ENCODE measurements around the gene EFEMP2.

Gene EFEMP2

DNA sequence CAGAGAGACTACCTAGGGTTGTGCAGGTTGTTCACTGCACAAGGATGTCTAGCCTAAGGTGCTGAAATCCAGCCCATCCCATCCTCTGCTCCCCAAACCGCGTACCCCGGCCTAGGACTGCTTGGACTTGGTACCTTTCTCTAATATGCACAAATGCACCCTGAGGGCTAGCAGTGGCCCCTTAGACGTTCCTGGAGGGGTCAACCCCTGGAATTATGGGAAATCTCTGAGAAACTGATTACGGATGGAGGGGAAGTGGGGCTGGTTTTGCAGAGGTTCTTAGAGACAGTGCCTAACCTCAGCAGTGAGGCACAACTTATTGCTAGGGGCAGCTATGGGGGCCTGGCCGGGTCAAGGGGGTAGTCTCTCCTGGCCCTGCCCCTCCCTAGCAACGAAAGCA, 43.8 kb upstream of the EFEMP2 start:
- Histone ChIP-seq H3K9ac (ENCODE audit: low read length) (peak overlapping the region; percentile 71), H3K4me3 (ENCODE audit: low read depth, low read length) (peak overlapping the region; percentile 29; the same call in 1 of the 2 replicates)

DNA sequence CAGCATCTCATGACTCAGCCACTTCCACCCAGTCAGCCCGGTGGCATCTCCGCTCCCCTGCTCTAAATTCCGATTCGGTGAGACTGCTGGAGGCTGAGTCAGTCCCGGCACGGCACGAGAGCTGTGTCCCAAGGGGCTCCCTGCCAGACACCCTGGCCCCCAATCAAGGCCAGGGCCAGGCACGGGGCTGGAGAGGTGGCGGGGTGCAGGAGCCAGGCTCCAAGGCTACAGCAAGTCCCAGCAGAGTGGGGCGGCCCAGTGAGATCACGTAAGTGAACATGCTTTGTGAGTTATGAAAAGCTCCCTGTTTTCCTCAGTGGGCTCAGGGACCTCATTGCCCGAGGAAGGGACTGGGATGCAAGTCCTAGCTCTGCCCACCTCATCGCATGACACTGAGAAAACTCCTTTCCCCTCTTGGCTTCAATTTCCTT, 43.2 kb upstream of the EFEMP2 start:
- peak overlapping the region; percentile 29; the same call in 1 of the 2 replicates for H3K4me3 ChIP-seq (ENCODE audit: low read depth, low read length)
- no peaks in the 10 kb centered on the region for H3K27me3 ChIP-seq (ENCODE audit: control insufficient read depth, insufficient read depth, low read length)
- peaks cover 47% of the 10 kb centered on the region for H3K4me1 ChIP-seq (ENCODE audit: control insufficient read depth, insufficient read depth, low read length)
- peak overlapping the region; percentile 7; the same call in 1 of the 2 replicates for H3K27ac ChIP-seq (ENCODE audit: low read depth, low read length)
- 0 out of 2 replicates have a peak, but pooled peaks cover 5% of the 10 kb centered on the region for H3K36me3 ChIP-seq (ENCODE audit: control insufficient read depth, insufficient read depth, low read length)
- H3K9ac ChIP-seq (ENCODE audit: low read length): peak overlapping the region; percentile 71
- no peaks in the 10 kb centered on the region for H3K9me3 ChIP-seq (ENCODE audit: control insufficient read depth, insufficient read depth, low read depth, low read length)

More for the DNA sequence above, 43.8 kb upstream of the EFEMP2 start:
- Histone ChIP-seq H3K27me3 (ENCODE audit: control insufficient read depth, insufficient read depth, low read length) (no peaks in the 10 kb centered on the region), H3K4me1 (ENCODE audit: control insufficient read depth, insufficient read depth, low read length) (peaks cover 46% of the 10 kb centered on the region), H3K9me3 (ENCODE audit: control insufficient read depth, insufficient read depth, low read depth, low read length) (no peaks in the 10 kb centered on the region), H3K27ac (ENCODE audit: low read depth, low read length) (no peak overlapping the region), H3K36me3 (ENCODE audit: control insufficient read depth, insufficient read depth, low read length) (0 out of 2 replicates have a peak, but pooled peaks cover 6% of the 10 kb centered on the region)

DNA sequence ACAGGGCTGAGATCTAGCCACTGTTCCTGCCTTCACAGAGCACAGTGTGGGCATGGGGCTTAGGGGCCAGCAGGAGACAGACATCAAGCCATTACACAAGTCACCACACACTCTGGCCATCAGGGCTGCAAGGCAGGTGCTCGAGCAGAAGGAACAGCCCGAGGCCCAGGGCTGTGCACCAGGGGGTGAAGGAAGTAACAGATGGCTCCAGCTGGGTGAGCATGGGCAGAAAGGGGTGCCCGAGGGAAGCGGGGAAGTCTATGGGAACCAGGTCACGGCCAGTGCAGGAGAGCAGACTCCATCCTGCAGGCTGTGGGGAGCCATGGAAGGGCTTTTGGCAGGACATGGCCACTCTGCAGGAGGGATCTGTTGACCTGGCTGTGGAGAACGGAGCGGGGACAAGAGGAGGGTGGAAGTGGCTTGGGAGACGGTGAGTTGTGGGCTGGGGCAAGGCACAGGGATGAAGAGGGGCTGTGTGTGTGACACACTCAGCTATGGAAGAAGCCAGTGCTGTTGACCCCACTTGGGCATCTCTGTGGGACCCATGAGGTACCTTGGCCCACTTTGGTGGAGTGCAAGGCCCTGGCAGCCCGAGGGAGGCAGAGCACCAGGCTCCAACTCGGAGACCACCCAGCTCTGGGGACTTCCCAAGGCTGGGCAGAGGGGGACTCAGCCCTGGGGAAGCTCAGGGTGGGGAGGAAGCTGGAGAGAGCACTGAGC, 42.7 kb upstream of the EFEMP2 start:
- Histone ChIP-seq H3K27ac (ENCODE audit: low read depth, low read length) (no peak overlapping the region), H3K4me1 (ENCODE audit: control insufficient read depth, insufficient read depth, low read length) (peaks cover 43% of the 10 kb centered on the region), H3K9ac (ENCODE audit: low read length) (peak overlapping the region; percentile 71), H3K9me3 (ENCODE audit: control insufficient read depth, insufficient read depth, low read depth, low read length) (no peaks in the 10 kb centered on the region), H3K4me3 (ENCODE audit: low read depth, low read length) (peak overlapping the region; percentile 29; the same call in 1 of the 2 replicates), H3K36me3 (ENCODE audit: control insufficient read depth, insufficient read depth, low read length) (no peaks in the 10 kb centered on the region), H3K27me3 (ENCODE audit: control insufficient read depth, insufficient read depth, low read length) (no peaks in the 10 kb centered on the region)

GRCh38 chr11:65912845-65913244, 40.2 kb upstream of the EFEMP2 start:
- H3K27ac ChIP-seq (ENCODE audit: low read depth, low read length): no peak overlapping the region
- no peak overlapping the region for H3K4me3 ChIP-seq (ENCODE audit: low read depth, low read length)
- H3K4me1 ChIP-seq (ENCODE audit: control insufficient read depth, insufficient read depth, low read length): peaks cover 34% of the 10 kb centered on the region
- H3K9ac ChIP-seq (ENCODE audit: low read length): no peak overlapping the region
- no peaks in the 10 kb centered on the region for H3K9me3 ChIP-seq (ENCODE audit: control insufficient read depth, insufficient read depth, low read depth, low read length)
- H3K36me3 ChIP-seq (ENCODE audit: control insufficient read depth, insufficient read depth, low read length): no peaks in the 10 kb centered on the region
- H3K27me3 ChIP-seq (ENCODE audit: control insufficient read depth, insufficient read depth, low read length): peaks cover 9% of the 10 kb centered on the region

- H3K4me1 ChIP-seq (ENCODE audit: control insufficient read depth, insufficient read depth, low read length): peaks cover 27% of the 10 kb centered on the region
- no peak overlapping the region for H3K4me3 ChIP-seq (ENCODE audit: low read depth, low read length)
- H3K27ac ChIP-seq (ENCODE audit: low read depth, low read length): no peak overlapping the region
- peaks cover 13% of the 10 kb centered on the region for H3K27me3 ChIP-seq (ENCODE audit: control insufficient read depth, insufficient read depth, low read length)
- H3K9me3 ChIP-seq (ENCODE audit: control insufficient read depth, insufficient read depth, low read depth, low read length): no peaks in the 10 kb centered on the region
- no peaks in the 10 kb centered on the region for H3K36me3 ChIP-seq (ENCODE audit: control insufficient read depth, insufficient read depth, low read length)
- H3K9ac ChIP-seq (ENCODE audit: low read length): peak overlapping the region; percentile 42
Measured at GRCh38 chr11:65911682-65912568, 39.3 kb upstream of the EFEMP2 start.

- Histone ChIP-seq H3K9me3 (ENCODE audit: control insufficient read depth, insufficient read depth, low read depth, low read length) (no peaks in the 10 kb centered on the region), H3K9ac (ENCODE audit: low read length) (no peak overlapping the region), H3K4me3 (ENCODE audit: low read depth, low read length) (no peak overlapping the region), H3K27ac (ENCODE audit: low read depth, low read length) (no peak overlapping the region), H3K27me3 (ENCODE audit: control insufficient read depth, insufficient read depth, low read length) (peaks cover 15% of the 10 kb centered on the region), H3K4me1 (ENCODE audit: control insufficient read depth, insufficient read depth, low read length) (peaks cover 20% of the 10 kb centered on the region), H3K36me3 (ENCODE audit: control insufficient read depth, insufficient read depth, low read length) (no peaks in the 10 kb centered on the region)
Measured at GRCh38 chr11:65907878-65908277, 35.3 kb upstream of the EFEMP2 start.

DNA sequence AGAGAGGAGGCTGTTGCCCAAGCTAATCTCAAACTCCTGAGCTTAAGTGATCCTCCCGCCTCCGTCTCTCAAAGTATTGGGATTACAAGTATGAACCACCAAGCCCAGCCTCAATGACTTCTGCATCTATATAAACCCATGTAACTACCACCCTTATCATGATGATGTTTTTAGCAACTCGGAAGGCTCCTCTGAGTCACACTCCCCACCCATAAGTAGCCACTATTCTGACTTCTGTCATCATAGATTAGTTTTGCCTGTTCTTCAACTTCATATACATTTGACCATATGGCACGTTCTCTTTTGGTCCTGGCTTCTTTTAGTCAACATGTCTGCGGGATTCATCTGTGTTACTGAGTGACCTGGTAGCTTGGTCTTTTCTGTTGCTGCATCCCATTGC, 34.0 kb upstream of the EFEMP2 start:
- Histone ChIP-seq H3K27ac (ENCODE audit: low read depth, low read length) (no peak overlapping the region), H3K4me3 (ENCODE audit: low read depth, low read length) (no peak overlapping the region), H3K27me3 (ENCODE audit: control insufficient read depth, insufficient read depth, low read length) (peaks cover 27% of the 10 kb centered on the region), H3K9ac (ENCODE audit: low read length) (no peak overlapping the region), H3K36me3 (ENCODE audit: control insufficient read depth, insufficient read depth, low read length) (no peaks in the 10 kb centered on the region), H3K4me1 (ENCODE audit: control insufficient read depth, insufficient read depth, low read length) (peaks cover 14% of the 10 kb centered on the region), H3K9me3 (ENCODE audit: control insufficient read depth, insufficient read depth, low read depth, low read length) (no peaks in the 10 kb centered on the region)

- H3K4me3 ChIP-seq (ENCODE audit: low read depth, low read length): peak overlapping the region; percentile 1; the same call in 1 of the 2 replicates
- H3K9me3 ChIP-seq (ENCODE audit: control insufficient read depth, insufficient read depth, low read depth, low read length): no peaks in the 10 kb centered on the region
- no peaks in the 10 kb centered on the region for H3K36me3 ChIP-seq (ENCODE audit: control insufficient read depth, insufficient read depth, low read length)
- H3K27me3 ChIP-seq (ENCODE audit: control insufficient read depth, insufficient read depth, low read length): peaks cover 46% of the 10 kb centered on the region
- H3K9ac ChIP-seq (ENCODE audit: low read length): peak overlapping the region; percentile 36
- H3K4me1 ChIP-seq (ENCODE audit: control insufficient read depth, insufficient read depth, low read length): peaks cover 11% of the 10 kb centered on the region; the same call in 1 of the 2 replicates
- no peak overlapping the region for H3K27ac ChIP-seq (ENCODE audit: low read depth, low read length)
Measured at GRCh38 chr11:65903715-65904114, 31.1 kb upstream of the EFEMP2 start.

DNA sequence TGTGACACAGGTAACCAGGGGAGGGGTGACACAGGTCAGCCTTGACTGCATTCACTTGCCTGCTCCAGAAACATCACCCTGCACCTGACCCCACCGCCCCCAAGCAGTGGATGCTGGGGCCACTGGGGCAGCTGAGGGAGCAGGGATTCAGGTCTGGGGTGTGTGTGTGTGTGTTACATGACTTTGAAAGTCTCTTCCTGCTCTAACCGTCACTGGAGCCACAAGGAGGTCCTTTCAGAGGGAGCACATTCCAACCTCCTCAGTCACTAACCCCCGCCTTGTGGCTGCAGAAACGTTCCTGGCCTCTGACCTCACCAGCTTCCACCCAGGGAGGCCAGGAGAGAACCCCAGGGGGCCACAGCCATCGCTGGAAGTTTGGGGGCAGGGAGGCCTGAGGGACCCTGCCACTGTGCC, 30.5 kb upstream of the EFEMP2 start:
- H3K4me3 ChIP-seq (ENCODE audit: low read depth, low read length): peak overlapping the region; percentile 21; the same call in 1 of the 2 replicates
- peak overlapping the region; percentile 44 for H3K9ac ChIP-seq (ENCODE audit: low read length)
- H3K27ac ChIP-seq (ENCODE audit: low read depth, low read length): no peak overlapping the region
- H3K36me3 ChIP-seq (ENCODE audit: control insufficient read depth, insufficient read depth, low read length): no peaks in the 10 kb centered on the region
- H3K27me3 ChIP-seq (ENCODE audit: control insufficient read depth, insufficient read depth, low read length): peaks cover 49% of the 10 kb centered on the region
- H3K9me3 ChIP-seq (ENCODE audit: control insufficient read depth, insufficient read depth, low read depth, low read length): no peaks in the 10 kb centered on the region
- peaks cover 14% of the 10 kb centered on the region; the same call in 1 of the 2 replicates for H3K4me1 ChIP-seq (ENCODE audit: control insufficient read depth, insufficient read depth, low read length)

GRCh38 chr11:65900899-65901180, 28.2 kb upstream of the EFEMP2 start:
- Histone ChIP-seq H3K9ac (ENCODE audit: low read length) (no peak overlapping the region), H3K4me3 (ENCODE audit: low read depth, low read length) (peak overlapping the region; percentile 97; the same call in 1 of the 2 replicates), H3K27ac (ENCODE audit: low read depth, low read length) (no peak overlapping the region), H3K4me1 (ENCODE audit: control insufficient read depth, insufficient read depth, low read length) (peaks cover 14% of the 10 kb centered on the region; the same call in 1 of the 2 replicates), H3K9me3 (ENCODE audit: control insufficient read depth, insufficient read depth, low read depth, low read length) (no peaks in the 10 kb centered on the region), H3K36me3 (ENCODE audit: control insufficient read depth, insufficient read depth, low read length) (peaks cover 12% of the 10 kb centered on the region), H3K27me3 (ENCODE audit: control insufficient read depth, insufficient read depth, low read length) (peaks cover 43% of the 10 kb centered on the region)
